Neural cell (in vitro differentiated cells): ENCODE results near the gene AGBL1. TPM values are rescaled to one million over a fixed set of nuclear protein-coding genes. Genes with fewer than 3 reads are reported as not detected.

Source experiments
- H2AFZ ChIP-seq: fragments of 200-600, 300-800 bp; sonication (generic), shearing (Covaris generic); 2 replicates; pipeline ENCODE4 v1.6.0; 2014; ENCODE audit warnings: low read depth, mild to moderate bottlenecking, antibody characterized with exemption, low read length, moderate library complexity
- H3F3A ChIP-seq: fragments of 200-600 bp; shearing (Covaris generic); 2 replicates; pipeline ENCODE4 v1.6.1; 2016; ENCODE audit warnings: mild to moderate bottlenecking, moderate library complexity, mixed read lengths, antibody characterized with exemption, low read length; ENCODE audit not compliant: insufficient read depth, poor library complexity, severe bottlenecking
- H3K27ac ChIP-seq: fragments of 200-600, 300-800 bp; sonication (generic), shearing (Covaris generic); 2 replicates; pipeline ENCODE4 v1.5.1; 2014; ENCODE audit warnings: mild to moderate bottlenecking, low read length, moderate library complexity
- H3K27me3 ChIP-seq: fragments of 300-800, 200-600 bp; sonication (generic), shearing (Covaris generic); 2 replicates; pipeline ENCODE4 v1.6.0; 2014; ENCODE audit warnings: mild to moderate bottlenecking, low read depth, low read length, moderate library complexity; ENCODE audit not compliant: insufficient read depth
- H3K36me3 ChIP-seq: fragments of 300-800, 200-600 bp; sonication (generic), shearing (Covaris generic); 2 replicates; pipeline ENCODE4 v1.5.1; 2014; ENCODE audit warnings: mild to moderate bottlenecking, antibody characterized with exemption, low read length, moderate library complexity; ENCODE audit not compliant: insufficient read depth
- H3K4me2 ChIP-seq: fragments of 300-800, 200-600 bp; sonication (generic), shearing (Covaris generic); 2 replicates; pipeline ENCODE4 v1.6.0; 2014; ENCODE audit warnings: mild to moderate bottlenecking, low read length
- H3K4me3 ChIP-seq: fragments of 300-800, 200-600 bp; sonication (generic), shearing (Covaris generic); 2 replicates; pipeline ENCODE4 v1.5.1; 2014; ENCODE audit warnings: mild to moderate bottlenecking, low read length, moderate library complexity
- H3K79me2 ChIP-seq: fragments of 200-600 bp; shearing (Covaris generic); replicated peaks from 2 replicates; pipeline ENCODE4 v1.6.0; 2014; ENCODE audit warnings: mild to moderate bottlenecking, low read length, moderate library complexity; ENCODE audit not compliant: insufficient read depth
- H3K9ac ChIP-seq: fragments of 300-800, 200-600 bp; sonication (generic), shearing (Covaris generic); 2 replicates; pipeline ENCODE4 v1.6.1; 2016; ENCODE audit warnings: mild to moderate bottlenecking, low read length, mixed read lengths
- H3K9me2 ChIP-seq: fragments of 200-600 bp; shearing (Covaris generic); 2 replicates; pipeline ENCODE4 v1.6.1; 2016; ENCODE audit warnings: mild to moderate bottlenecking, low read length, mixed read lengths; ENCODE audit not compliant: insufficient read depth
- H3K9me3 ChIP-seq: fragments of 200-600, 300-800 bp; sonication (generic), shearing (Covaris generic); 2 replicates; pipeline ENCODE4 v1.6.1; 2016; ENCODE audit warnings: mild to moderate bottlenecking, mixed run types, low read length, moderate library complexity, mixed read lengths
- H4K20me1 ChIP-seq: fragments of 200-600 bp; shearing (Covaris generic); 2 replicates; pipeline ENCODE4 v1.6.1; 2016; ENCODE audit warnings: mild to moderate bottlenecking, mixed run types; ENCODE audit not compliant: insufficient read depth
- EP300 ChIP-seq: fragments of 450-650 bp; conservative IDR thresholded peaks from 2 replicates; pipeline ENCODE4 v1.6.1; 2014; ENCODE audit warnings: antibody characterized with exemption, mild to moderate bottlenecking, moderate library complexity; ENCODE audit not compliant: poor library complexity, severe bottlenecking
- EZH2 ChIP-seq: fragments of 200-600, 300-800 bp; shearing (Covaris generic), sonication (generic); IDR thresholded peaks from 2 replicates; pipeline ENCODE4 v1.6.1; 2014; ENCODE audit warnings: antibody characterized with exemption, low read length, borderline replicate concordance, mild to moderate bottlenecking; ENCODE audit not compliant: insufficient read depth, poor library complexity, severe bottlenecking
- MXI1 ChIP-seq: fragments of 450-650 bp; conservative IDR thresholded peaks from 2 replicates; pipeline ENCODE4 v1.6.1; 2014; ENCODE audit warnings: antibody characterized with exemption, mild to moderate bottlenecking; ENCODE audit not compliant: poor library complexity, severe bottlenecking
- POLR2AphosphoS5 ChIP-seq: IDR thresholded peaks from 2 replicates; pipeline ENCODE4 v1.6.1; 2012
- SMC3 ChIP-seq: fragments of 450-650 bp; conservative IDR thresholded peaks from 2 replicates; pipeline ENCODE4 v1.6.1; 2014; ENCODE audit warnings: antibody characterized with exemption, mild to moderate bottlenecking, moderate library complexity; ENCODE audit not compliant: poor library complexity
- TAF1 ChIP-seq: IDR thresholded peaks from 2 replicates; pipeline ENCODE4 v1.6.1; 2012; ENCODE audit warnings: low read depth
- polyA plus RNA-seq: library from polyadenylated mRNA; depleted of rRNA; stranded (reverse); fragments of >200 nt; gene quantifications from 2 replicates; pipeline ENCODE4 v1.2.3, GENCODE V29; 2014
- TF ChIP-seq, protein P1 (sequence below): IDR thresholded peaks from 2 replicates; pipeline ENCODE4 v1.6.1; 2012; ENCODE audit warnings: borderline replicate concordance

The AGBL1 gene
- polyA plus RNA-seq, 1 donor from 2014 or later: 0.12 TPM

GRCh38 chr15:86839502-86839901 is 759.8 kb downstream of the AGBL1 start:
- no peaks in the 10 kb centered on the region for H3K36me3 ChIP-seq

DNA sequence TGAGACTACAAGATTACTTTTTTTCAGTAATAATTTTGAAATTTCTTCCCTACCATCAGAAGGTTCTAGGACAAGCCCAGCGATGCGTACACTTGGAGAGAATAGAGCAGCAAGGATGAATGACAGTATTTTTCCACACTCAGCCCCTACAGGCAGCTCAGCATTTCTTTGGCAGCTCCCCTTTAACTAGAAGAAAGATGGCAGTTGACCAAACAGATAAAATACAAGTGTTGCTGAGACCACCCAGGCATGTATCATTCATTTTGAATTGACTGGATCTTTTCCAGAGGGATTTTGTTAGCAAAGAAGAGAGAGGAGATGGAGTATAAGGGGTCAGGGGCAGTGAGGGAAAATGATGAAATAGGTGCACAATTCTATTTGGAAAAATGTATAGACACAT is 761.3 kb downstream of the AGBL1 start:
- H4K20me1 ChIP-seq: no peaks in the 10 kb centered on the region
- H3K4me3 ChIP-seq: no peak overlapping the region
- no peaks in the 10 kb centered on the region for H3K9me3 ChIP-seq
- H3K4me2 ChIP-seq: no peak overlapping the region
- no peaks in the 10 kb centered on the region for H3F3A ChIP-seq
- H3K9ac ChIP-seq: no peak overlapping the region
- H3K36me3 ChIP-seq: no peaks in the 10 kb centered on the region
- no peak overlapping the region for H2AFZ ChIP-seq
- H3K27ac ChIP-seq: no peak overlapping the region
- H3K9me2 ChIP-seq: no peaks in the 10 kb centered on the region
- H3K79me2 ChIP-seq: no peaks in the 10 kb centered on the region
- no peaks in the 10 kb centered on the region for H3K27me3 ChIP-seq
- TF ChIP-seq SMC3 (no peak), TAF1 (no peak), POLR2AphosphoS5 (no peak), MXI1 (no peak), EP300 (no peak)
- TF ChIP-seq, protein P1, sequence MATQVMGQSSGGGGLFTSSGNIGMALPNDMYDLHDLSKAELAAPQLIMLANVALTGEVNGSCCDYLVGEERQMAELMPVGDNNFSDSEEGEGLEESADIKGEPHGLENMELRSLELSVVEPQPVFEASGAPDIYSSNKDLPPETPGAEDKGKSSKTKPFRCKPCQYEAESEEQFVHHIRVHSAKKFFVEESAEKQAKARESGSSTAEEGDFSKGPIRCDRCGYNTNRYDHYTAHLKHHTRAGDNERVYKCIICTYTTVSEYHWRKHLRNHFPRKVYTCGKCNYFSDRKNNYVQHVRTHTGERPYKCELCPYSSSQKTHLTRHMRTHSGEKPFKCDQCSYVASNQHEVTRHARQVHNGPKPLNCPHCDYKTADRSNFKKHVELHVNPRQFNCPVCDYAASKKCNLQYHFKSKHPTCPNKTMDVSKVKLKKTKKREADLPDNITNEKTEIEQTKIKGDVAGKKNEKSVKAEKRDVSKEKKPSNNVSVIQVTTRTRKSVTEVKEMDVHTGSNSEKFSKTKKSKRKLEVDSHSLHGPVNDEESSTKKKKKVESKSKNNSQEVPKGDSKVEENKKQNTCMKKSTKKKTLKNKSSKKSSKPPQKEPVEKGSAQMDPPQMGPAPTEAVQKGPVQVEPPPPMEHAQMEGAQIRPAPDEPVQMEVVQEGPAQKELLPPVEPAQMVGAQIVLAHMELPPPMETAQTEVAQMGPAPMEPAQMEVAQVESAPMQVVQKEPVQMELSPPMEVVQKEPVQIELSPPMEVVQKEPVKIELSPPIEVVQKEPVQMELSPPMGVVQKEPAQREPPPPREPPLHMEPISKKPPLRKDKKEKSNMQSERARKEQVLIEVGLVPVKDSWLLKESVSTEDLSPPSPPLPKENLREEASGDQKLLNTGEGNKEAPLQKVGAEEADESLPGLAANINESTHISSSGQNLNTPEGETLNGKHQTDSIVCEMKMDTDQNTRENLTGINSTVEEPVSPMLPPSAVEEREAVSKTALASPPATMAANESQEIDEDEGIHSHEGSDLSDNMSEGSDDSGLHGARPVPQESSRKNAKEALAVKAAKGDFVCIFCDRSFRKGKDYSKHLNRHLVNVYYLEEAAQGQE: no peak

More at GRCh38 chr15:86839502-86839901, 759.8 kb downstream of the AGBL1 start:
- no peak overlapping the region for H3K4me3 ChIP-seq
- H3K27me3 ChIP-seq: no peaks in the 10 kb centered on the region
- no peaks in the 10 kb centered on the region for H3K79me2 ChIP-seq
- peak; percentile 50 for TF ChIP-seq POLR2AphosphoS5
- no peak for TF ChIP-seq EZH2
- TF ChIP-seq, protein P1: peak; percentile 93
- peak; percentile 83 for TF ChIP-seq EP300
- no peak for TF ChIP-seq MXI1
- no peaks in the 10 kb centered on the region for H4K20me1 ChIP-seq
- H3F3A ChIP-seq: no peaks in the 10 kb centered on the region
- H3K27ac ChIP-seq: peak overlapping the region; percentile 71
- no peaks in the 10 kb centered on the region for H3K9me3 ChIP-seq
- H3K9ac ChIP-seq: no peak overlapping the region
- no peak overlapping the region for H3K4me2 ChIP-seq
- H3K9me2 ChIP-seq: no peaks in the 10 kb centered on the region
- H2AFZ ChIP-seq: no peak overlapping the region

DNA sequence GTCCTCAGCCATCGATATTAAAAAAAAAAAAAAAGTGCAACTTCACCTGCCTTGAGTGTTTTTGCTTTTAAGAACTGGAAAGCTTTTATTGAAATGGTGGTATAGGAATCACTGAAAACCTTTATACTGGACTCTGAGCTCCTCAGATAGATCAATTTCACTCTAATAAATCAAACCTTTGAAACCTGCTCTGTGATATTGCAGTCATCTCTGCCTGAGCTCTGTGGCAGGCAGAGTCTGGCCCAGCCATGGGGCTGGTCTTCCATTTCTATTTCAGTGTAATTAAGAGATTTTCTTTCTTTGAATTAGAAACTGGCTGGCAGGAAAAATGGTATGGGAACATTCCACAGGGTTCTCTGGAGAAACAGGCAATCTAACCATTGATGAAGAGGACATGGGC is 762.5 kb downstream of the AGBL1 start:
- Histone ChIP-seq H3K36me3 (no peaks in the 10 kb centered on the region), H3K4me3 (no peak overlapping the region), H3K27ac (no peak overlapping the region), H3K9me2 (no peaks in the 10 kb centered on the region), H3K9ac (no peak overlapping the region), H3K4me2 (no peak overlapping the region), H2AFZ (no peak overlapping the region), H3F3A (no peaks in the 10 kb centered on the region), H3K9me3 (no peaks in the 10 kb centered on the region), H3K79me2 (no peaks in the 10 kb centered on the region), H3K27me3 (no peaks in the 10 kb centered on the region), H4K20me1 (no peaks in the 10 kb centered on the region)
- TF ChIP-seq SMC3 (no peak), MXI1 (no peak), POLR2AphosphoS5 (no peak), TAF1 (no peak), EZH2 (no peak), EP300 (no peak)
- TF ChIP-seq, protein P1: no peak
